D721Med (cell line): ENCODE data around the gene SMIM33.

Experiments used
- DNase-seq: peaks from one replicate; pipeline ENCODE4 v3.0.0; 2011; ENCODE audit warnings: low spot score; ENCODE audit not compliant: insufficient read length
- FAIRE-seq: peaks from 2 replicates; lab custom pipeline; 2011; peaks lifted over from hg19 to GRCh38; lab: Jason Lieb, UNC
- CTCF ChIP-seq: IDR thresholded peaks from 2 replicates; pipeline ENCODE4 v1.5.1; 2012; ENCODE audit warnings: mild to moderate bottlenecking, control low read depth; ENCODE audit not compliant: insufficient read depth; ENCODE audit errors: missing control alignments

The SMIM33 gene

GRCh38 chr5:139470821-139471300, at the start of gene SMIM33:
SMIM33 (plus strand) TSS chr5:139471004; CDS start chr5:139471122, 118 bp downstream.
- no peak for DNase-seq
- no peak for TF ChIP-seq CTCF
- no peak for FAIRE-seq

- peak; percentile 58 for FAIRE-seq
- peak; percentile 99 for TF ChIP-seq CTCF
- peak; percentile 76 for DNase-seq
Measured at GRCh38 chr5:139422307-139422893, 48.4 kb upstream of the SMIM33 start.

- FAIRE-seq: no peak
- DNase-seq: no peak
- no peak for TF ChIP-seq CTCF
Measured at GRCh38 chr5:139425497-139425896, 45.3 kb upstream of the SMIM33 start.

GRCh38 chr5:139426203-139426885, 44.5 kb upstream of the SMIM33 start:
- no peak for DNase-seq
- no peak for FAIRE-seq
- TF ChIP-seq CTCF: no peak

GRCh38 chr5:139430015-139430414, 40.8 kb upstream of the SMIM33 start:
- TF ChIP-seq CTCF: no peak
- no peak for FAIRE-seq
- DNase-seq: no peak

- no peak for TF ChIP-seq CTCF
- FAIRE-seq: no peak
- no peak for DNase-seq
Measured at GRCh38 chr5:139431706-139432105, 39.1 kb upstream of the SMIM33 start.

GRCh38 chr5:139435676-139436075, 35.1 kb upstream of the SMIM33 start:
- FAIRE-seq: no peak
- no peak for DNase-seq
- TF ChIP-seq CTCF: no peak
